Omental fat pad (tissue), 4 donors: ENCODE results near the gene CC2D1A. TPM values are rescaled to one million over a fixed set of nuclear protein-coding genes. Genes with fewer than 3 reads are reported as not detected.

Experiments
- ATAC-seq: fragments of 150-250 bp; one replicate; pipeline ENCODE4 v1.9.1; 2016; ENCODE audit warnings: mild to moderate bottlenecking, moderate library complexity; ENCODE audit not compliant: low FRiP score
- DNase-seq: peaks from one replicate; pipeline ENCODE4 v3.0.0-alpha.2; 2019; ENCODE audit warnings: low spot score
- CTCF ChIP-seq, 3 donors: fragments of 450-650 bp; IDR thresholded peaks; one replicate each; pipeline ENCODE4 v1.5.1; 2016 to 2017; ENCODE audit warnings: antibody characterized with exemption in 3 of 3, mild to moderate bottlenecking in 3 of 3, moderate library complexity in 2 of 3
- total RNA-seq, 4 donors: library from RNA; depleted of rRNA; stranded (reverse); fragments of >200 nt; gene quantifications; one replicate each; pipeline ENCODE4 v1.1.0, GENCODE V29; 2016

CC2D1A gene
- total RNA-seq, 4 donors from 2014 or later, result 12.3 to 24.9 (median 15.6) TPM

- no peak for TF ChIP-seq CTCF (IDR thresholded peaks at IDR 0.05)
- ATAC-seq, result no peak
- DNase-seq, result no peak
Observed at GRCh38 chr19:13908674-13909073, 2.7 kb downstream of the CC2D1A start.

- DNase-seq, result no peak
- no peak for ATAC-seq
- no peak for TF ChIP-seq CTCF (IDR thresholded peaks at IDR 0.05)
Observed at GRCh38 chr19:13909430-13909829, 3.4 kb downstream of the CC2D1A start.

- TF ChIP-seq CTCF (IDR thresholded peaks at IDR 0.05), result no peak
- no peak for ATAC-seq
- DNase-seq, result no peak
Observed at GRCh38 chr19:13913352-13913751, 7.4 kb downstream of the CC2D1A start.

GRCh38 chr19:13914777-13915176 is 8.8 kb downstream of the CC2D1A start:
- ATAC-seq (no peak), DNase-seq (no peak)
- no peak for TF ChIP-seq CTCF (IDR thresholded peaks at IDR 0.05)

DNA sequence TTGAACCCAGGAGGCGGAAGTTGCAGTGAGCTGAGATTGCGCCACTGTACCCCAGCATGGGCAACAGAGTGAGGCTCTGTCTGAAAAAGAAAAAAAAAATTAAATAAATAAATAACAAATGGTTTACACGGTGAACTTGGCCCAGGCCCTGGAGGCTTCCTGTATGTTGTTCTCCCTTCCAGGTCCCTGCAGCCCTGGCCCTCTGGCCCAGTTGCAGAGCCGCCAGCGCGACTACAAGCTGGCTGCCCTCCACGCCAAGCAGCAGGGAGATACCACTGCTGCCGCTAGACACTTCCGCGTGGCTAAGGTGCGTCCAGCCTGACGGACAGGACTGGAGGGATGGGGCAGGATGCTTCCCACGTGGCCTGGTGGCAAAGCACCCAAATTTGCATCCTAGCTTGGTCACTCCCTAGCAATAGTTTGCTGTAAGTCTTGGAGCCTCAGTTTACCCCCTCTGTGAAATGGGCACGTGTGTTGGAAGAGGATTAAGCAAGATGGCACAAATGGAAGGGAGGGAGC is 11.9 kb downstream of the CC2D1A start:
- TF ChIP-seq CTCF (IDR thresholded peaks at IDR 0.05), result no peak
- ATAC-seq, result no peak
- no peak for DNase-seq

- DNase-seq, result no peak
- TF ChIP-seq CTCF (IDR thresholded peaks at IDR 0.05), result no peak
- no peak for ATAC-seq
Observed at GRCh38 chr19:13918726-13919411, 12.9 kb downstream of the CC2D1A start.

- ATAC-seq, result no peak
- no peak for TF ChIP-seq CTCF (IDR thresholded peaks at IDR 0.05)
Observed at GRCh38 chr19:13920524-13920923, 14.5 kb downstream of the CC2D1A start.

More at GRCh38 chr19:13920524-13920923, 14.5 kb downstream of the CC2D1A start:
- DNase-seq, result no peak
